ENCODE measurements around the gene TOMM7.
"Not testable (repeated sequence)": the region's sequence is repeated elsewhere in the genome, so short reads cannot be mapped to it uniquely, and the experiment has no call there.

The TOMM7 gene

GRCh38 chr7:22819476-22819875 is 3.2 kb downstream of the TOMM7 start:
- DNase-seq = no peak

- DNase-seq = no peak
Observed at GRCh38 chr7:22814261-22815208, 8.1 kb downstream of the TOMM7 start.

DNA sequence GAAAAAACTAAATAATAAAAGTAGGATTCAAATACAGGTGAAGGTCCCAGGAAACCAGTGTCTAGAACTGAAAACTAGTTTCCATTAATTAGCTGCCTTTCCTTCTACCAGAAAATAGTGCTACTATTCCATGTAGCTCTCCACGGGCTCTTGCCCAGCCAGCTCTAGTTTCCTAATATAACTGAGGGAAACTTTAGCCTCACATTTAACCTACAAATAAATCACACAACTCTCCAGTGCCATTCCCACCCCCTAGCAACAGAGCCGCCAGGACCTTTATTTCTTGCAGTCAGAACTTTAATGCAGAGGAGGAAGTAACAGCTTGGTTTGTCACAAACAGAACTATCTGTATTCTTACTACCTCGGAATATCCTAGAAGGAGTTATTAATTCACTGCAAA is 10.3 kb downstream of the TOMM7 start:
- no peak for DNase-seq

GRCh38 chr7:22811746-22812280 is 10.8 kb downstream of the TOMM7 start:
- DNase-seq = no peak

- no peak for DNase-seq
Observed at GRCh38 chr7:22810843-22811242, 11.8 kb downstream of the TOMM7 start.

- no peak for DNase-seq
Observed at GRCh38 chr7:22809902-22810642, 12.6 kb downstream of the TOMM7 start.

DNA sequence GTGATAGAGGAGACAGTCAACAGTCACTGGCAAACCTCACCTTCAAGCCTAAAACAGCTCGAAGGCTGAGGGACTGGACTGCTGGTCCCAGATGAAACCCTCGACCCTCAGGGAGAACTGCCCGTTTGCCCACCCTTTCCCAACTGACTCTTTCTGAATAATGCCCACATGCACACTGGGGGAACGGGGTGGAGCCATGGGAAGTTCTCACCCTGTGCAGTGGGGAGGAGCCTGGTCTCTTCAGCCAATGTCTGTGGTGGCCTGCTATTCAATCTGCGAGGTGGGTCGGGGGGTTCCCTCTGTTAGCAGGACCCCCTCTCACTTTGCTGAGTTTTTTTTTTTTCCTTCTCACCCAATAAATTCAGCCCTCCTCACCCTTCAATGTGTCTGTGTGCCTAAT is 14.5 kb downstream of the TOMM7 start:
- no peak for DNase-seq

- no peak for DNase-seq
Observed at GRCh38 chr7:22806752-22807151, 15.9 kb downstream of the TOMM7 start.

GRCh38 chr7:22805227-22805626 is 17.4 kb downstream of the TOMM7 start:
- DNase-seq = no peak

- DNase-seq = not testable (repeated sequence)
Observed at GRCh38 chr7:22802831-22803230, 19.8 kb downstream of the TOMM7 start.

DNA sequence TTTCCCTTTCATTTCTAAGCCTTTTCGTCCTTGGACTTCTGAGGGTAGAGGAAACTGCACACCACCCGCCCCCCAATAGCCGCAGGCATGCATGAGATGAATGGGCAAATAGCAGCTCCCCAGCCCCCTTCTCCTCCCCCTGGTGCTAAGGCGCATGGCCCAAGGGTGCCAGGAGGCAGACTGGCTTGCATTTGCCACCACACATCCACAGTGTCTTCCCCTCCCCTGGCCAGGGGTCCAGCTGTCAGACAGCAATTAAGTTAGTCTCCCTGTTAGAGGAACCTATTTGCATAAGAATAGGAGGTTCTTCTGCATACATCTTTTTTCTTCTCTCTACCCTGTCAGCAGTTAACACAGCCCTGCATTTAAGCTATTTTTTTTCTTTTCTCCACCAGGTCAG is 20.2 kb downstream of the TOMM7 start:
- DNase-seq = no peak

- DNase-seq = no peak
Observed at GRCh38 chr7:22801912-22802311, 20.7 kb downstream of the TOMM7 start.

- DNase-seq = no peak
Observed at GRCh38 chr7:22799633-22800032, 23.0 kb downstream of the TOMM7 start.

DNA sequence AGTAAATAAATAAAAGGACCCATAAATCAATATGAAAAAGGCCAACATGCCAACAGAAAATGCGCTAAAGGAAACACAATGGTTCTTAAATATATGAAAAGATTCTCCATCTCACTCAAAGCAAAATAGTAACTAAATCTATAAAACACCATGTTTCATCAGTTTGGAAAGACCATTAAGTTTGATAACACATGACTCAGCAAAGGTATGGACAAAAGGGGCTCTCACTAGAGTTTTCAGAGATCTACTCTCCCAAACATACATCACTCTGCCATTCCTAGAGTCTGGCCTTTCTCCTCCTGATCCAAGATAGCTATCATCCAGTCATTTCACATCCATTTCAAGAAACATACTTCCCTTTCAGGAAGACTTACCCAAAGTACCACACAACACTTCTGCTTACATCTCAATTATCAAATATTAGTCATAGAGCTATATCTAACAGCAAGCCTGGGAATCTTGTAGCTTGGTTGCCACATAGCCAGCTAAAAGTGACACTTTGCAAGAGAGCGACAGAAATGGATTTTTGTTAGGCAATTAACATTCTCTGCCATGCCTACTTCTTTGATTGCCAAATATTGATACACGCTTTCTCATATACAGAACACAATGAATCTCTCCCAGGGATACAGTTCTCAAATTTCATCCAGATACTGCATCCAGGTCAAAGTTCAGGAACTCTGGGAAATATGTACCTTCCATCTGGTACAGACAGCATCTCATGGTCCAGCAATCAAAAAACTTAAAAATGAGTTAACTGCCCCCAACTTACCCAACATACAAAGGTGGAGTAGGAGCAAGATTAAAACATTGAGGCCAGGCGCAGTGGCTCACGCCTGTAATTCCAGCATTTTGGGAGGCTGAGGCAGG is 28.8 kb downstream of the TOMM7 start:
- DNase-seq = no peak

- no peak for DNase-seq
Observed at GRCh38 chr7:22791204-22792158, 31.2 kb downstream of the TOMM7 start.

- not testable (repeated sequence) for DNase-seq
Observed at GRCh38 chr7:22790640-22791039, 32.0 kb downstream of the TOMM7 start.

DNA sequence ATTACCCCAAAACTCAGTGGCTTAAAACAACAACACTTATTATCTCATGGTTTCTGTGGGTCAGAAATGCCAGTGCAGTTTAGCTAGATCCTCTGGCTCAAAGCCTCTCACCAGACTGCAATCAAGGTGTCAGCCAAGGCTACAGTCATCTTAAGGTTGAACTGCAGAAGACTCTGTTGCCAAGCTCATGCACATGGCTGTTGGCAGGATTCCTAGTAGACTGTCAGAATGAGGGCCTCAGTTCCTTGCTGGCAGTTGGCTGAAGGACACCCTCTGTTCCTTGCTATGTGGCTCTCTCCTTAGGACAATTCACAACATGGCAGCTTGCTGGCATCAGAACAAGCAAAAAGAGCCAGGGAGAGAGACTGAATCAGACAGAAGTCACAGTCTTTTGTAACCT is 34.7 kb downstream of the TOMM7 start:
- no peak for DNase-seq

DNA sequence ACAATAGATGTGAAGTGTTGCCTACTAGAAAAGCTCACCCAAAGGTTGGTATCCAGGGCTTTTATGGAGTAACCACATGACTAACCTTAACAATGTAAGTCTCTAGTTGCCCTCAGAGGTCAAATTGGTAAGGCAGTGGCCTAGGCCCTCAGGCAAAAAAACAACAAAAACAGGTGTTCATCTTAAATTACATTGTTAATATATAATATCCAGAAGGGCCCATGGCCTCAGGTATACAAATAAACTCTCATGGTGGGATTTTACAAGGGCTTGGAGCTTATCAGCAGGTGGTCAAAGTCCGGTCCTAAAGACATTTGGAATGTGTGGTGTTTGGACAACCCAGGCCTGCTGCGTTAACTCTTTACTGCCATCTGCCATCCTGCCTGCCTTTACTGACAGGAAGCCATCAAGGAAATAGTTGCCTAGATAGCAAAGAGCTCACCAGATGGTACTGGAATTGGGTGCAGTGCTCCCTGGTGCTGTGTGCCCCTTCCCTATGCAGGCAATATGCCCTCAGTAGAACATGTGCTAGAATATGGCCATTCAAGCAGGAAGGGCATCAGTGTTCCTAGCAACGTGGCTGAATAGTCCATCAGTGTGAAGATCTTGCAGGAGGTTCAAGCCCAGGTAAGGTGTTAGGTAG is 36.2 kb downstream of the TOMM7 start:
- DNase-seq = no peak

DNA sequence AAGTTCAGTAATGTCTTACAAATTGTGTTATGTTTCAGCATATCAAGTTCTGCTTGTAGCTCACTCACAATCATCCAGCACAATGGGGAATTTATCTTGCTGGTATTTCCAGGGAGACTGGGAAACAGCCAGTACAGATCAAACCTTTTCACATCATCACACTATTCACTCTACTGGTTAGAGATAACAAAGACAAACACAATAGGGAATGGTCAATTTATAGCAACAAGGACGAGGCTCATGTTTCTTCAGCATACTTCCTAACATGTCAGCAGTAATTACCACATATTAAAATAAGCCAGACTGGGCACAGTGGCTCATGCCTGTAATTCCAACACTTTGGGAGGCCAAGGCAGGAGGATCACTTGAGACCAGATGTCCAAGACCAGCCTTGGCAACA is 38.3 kb downstream of the TOMM7 start:
- DNase-seq = no peak

DNA sequence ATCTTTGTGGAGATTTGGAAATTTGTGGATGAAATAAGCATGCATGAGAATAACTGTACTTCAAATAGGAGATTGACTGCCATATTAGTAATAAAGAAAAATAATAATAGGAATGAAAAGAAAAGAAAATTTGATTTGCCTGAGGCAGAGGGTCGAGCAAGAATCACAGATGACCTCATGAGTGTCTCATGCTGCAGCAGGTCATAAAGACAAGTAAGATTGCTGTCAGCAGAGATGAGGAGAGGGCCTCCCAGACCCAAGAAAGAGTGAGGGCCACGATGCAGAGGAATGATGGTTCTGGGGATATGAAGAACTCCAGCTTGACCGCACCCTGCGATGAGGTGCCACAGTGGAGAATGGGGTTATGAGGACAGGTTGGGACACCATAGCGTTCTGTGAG is 39.2 kb downstream of the TOMM7 start:
- no peak for DNase-seq

All from effector CD4-positive, alpha-beta T cell (primary cell).